KMS-11 (cell line): Measurements from ENCODE around the gene PLCXD1.

Source experiments
- H2AFZ ChIP-seq: fragments of 200-600 bp; sonication (generic); 2 replicates; pipeline ENCODE4 v1.6.1; 2016; ENCODE audit warnings: antibody characterized with exemption, mixed run types, low read depth
- H3K27ac ChIP-seq: fragments of 200-600 bp; sonication (generic); 2 replicates; pipeline ENCODE4 v1.6.1; 2016; ENCODE audit warnings: mild to moderate bottlenecking, mixed run types
- H3K27me3 ChIP-seq: fragments of 200-600 bp; sonication (generic); 2 replicates; pipeline ENCODE4 v1.6.1; 2017; ENCODE audit warnings: mild to moderate bottlenecking, low read depth, mixed run types, moderate library complexity; ENCODE audit not compliant: insufficient read depth
- H3K36me3 ChIP-seq: fragments of 200-600 bp; sonication (generic); 2 replicates; pipeline ENCODE4 v1.6.1; 2017; ENCODE audit warnings: mild to moderate bottlenecking, mixed run types; ENCODE audit not compliant: insufficient read depth
- H3K4me1 ChIP-seq: fragments of 200-600 bp; sonication (generic); 2 replicates; pipeline ENCODE4 v1.6.1; 2016; ENCODE audit warnings: mild to moderate bottlenecking, low read depth, mixed run types; ENCODE audit not compliant: poor library complexity, severe bottlenecking
- H3K4me2 ChIP-seq: fragments of 200-600 bp; sonication (generic); 2 replicates; pipeline ENCODE4 v1.7.0; 2016; ENCODE audit warnings: mild to moderate bottlenecking, mixed run types
- H3K4me3 ChIP-seq: fragments of 200-600 bp; sonication (generic); IDR thresholded peaks from 2 replicates; pipeline ENCODE4 v1.6.1; 2017; ENCODE audit warnings: low read depth, low read length, mixed read lengths; ENCODE audit not compliant: insufficient read depth
- H3K79me2 ChIP-seq: fragments of 200-600 bp; sonication (generic); 2 replicates; pipeline ENCODE4 v1.6.1; 2016; ENCODE audit warnings: low read depth, mixed run types; ENCODE audit not compliant: insufficient read depth
- H3K9ac ChIP-seq: fragments of 200-600 bp; sonication (generic); 2 replicates; pipeline ENCODE4 v1.6.1; 2016; ENCODE audit warnings: mild to moderate bottlenecking, mixed run types
- H4K20me1 ChIP-seq: fragments of 200-600 bp; sonication (generic); 2 replicates; pipeline ENCODE4 v1.6.1; 2016; ENCODE audit warnings: mild to moderate bottlenecking, mixed run types; ENCODE audit not compliant: insufficient read depth
- CTCF ChIP-seq: fragments of 200-600 bp; sonication (generic); conservative IDR thresholded peaks from 2 replicates; pipeline ENCODE4 v1.6.1; 2017; ENCODE audit warnings: low read depth, mild to moderate bottlenecking, antibody characterized with exemption, low read length, moderate library complexity, mixed read lengths

PLCXD1 gene

GRCh38 chrX:337331-337831 lies 56.2 kb downstream of the PLCXD1 start:
- no peak overlapping the region for H3K4me3 ChIP-seq
- TF ChIP-seq CTCF, result no peak
- no peak overlapping the region for H2AFZ ChIP-seq
- H3K4me2 ChIP-seq, result no peak overlapping the region
- no peak overlapping the region for H3K9ac ChIP-seq
- no peaks in the 10 kb centered on the region for H3K27me3 ChIP-seq
- no peak overlapping the region for H3K27ac ChIP-seq
- no peaks in the 10 kb centered on the region for H3K36me3 ChIP-seq
- H4K20me1 ChIP-seq, result no peaks in the 10 kb centered on the region
- H3K79me2 ChIP-seq, result no peaks in the 10 kb centered on the region
- no peaks in the 10 kb centered on the region for H3K4me1 ChIP-seq

DNA sequence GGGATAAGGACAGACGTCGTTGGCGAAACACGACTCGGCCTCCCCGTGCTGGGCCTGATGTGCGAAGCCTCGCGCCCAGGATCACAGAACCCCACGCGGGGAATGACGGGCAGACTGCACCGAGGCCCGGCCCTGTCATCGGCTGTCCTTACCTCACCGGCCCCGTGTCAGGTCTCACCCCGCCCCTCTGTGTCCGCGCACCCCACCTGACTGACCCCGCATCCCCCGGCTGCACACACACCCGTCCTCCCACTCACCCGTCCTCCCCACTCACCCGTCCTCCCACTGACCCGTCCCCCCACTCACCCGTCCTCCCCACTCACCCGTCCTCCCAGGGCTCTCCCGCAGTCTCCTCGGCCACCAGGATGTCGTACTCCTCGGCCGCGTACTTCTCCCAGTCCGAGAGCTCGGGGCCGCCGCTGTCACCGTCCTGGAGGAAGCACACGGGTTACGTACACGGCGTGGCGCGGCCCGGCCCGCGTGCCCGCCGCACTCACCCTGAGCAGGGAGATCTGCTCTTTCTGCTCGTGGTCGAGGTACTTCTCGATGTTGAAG lies 57.2 kb downstream of the PLCXD1 start:
- no peaks in the 10 kb centered on the region for H3K4me1 ChIP-seq
- no peaks in the 10 kb centered on the region for H3K36me3 ChIP-seq
- H3K4me2 ChIP-seq, result no peak overlapping the region
- no peak overlapping the region for H3K27ac ChIP-seq
- H3K79me2 ChIP-seq, result no peaks in the 10 kb centered on the region
- H2AFZ ChIP-seq, result no peak overlapping the region
- H3K4me3 ChIP-seq, result no peak overlapping the region
- H3K27me3 ChIP-seq, result no peaks in the 10 kb centered on the region
- no peaks in the 10 kb centered on the region for H4K20me1 ChIP-seq
- H3K9ac ChIP-seq, result no peak overlapping the region
- TF ChIP-seq CTCF, result no peak

GRCh38 chrX:338836-339400 lies 57.7 kb downstream of the PLCXD1 start:
- Histone ChIP-seq H3K4me2 (no peak overlapping the region), H3K4me3 (no peak overlapping the region), H3K36me3 (no peaks in the 10 kb centered on the region), H3K9ac (no peak overlapping the region), H3K27ac (no peak overlapping the region), H3K4me1 (no peaks in the 10 kb centered on the region), H2AFZ (no peak overlapping the region), H3K79me2 (no peaks in the 10 kb centered on the region), H4K20me1 (no peaks in the 10 kb centered on the region), H3K27me3 (no peaks in the 10 kb centered on the region)
- no peak for TF ChIP-seq CTCF

DNA sequence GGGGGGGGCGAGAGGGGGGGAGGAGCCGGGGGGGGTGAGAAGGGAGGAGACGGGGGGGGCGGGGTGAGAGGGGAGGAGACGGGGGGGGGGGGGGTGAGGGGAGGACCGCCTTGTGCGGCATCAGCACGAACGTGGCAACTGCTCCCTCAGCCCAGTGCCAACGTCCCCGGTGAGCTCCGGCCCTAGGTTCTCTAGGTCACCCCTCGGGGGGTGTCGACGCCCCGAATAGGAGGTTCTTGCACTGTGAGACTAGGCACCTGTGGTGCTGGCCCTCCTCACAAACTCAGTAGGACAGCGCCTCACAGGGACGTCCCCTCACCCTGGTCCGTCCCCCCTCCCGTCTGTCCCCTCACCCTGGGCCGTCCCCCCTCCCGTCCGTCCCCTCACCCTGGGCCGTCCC lies 58.9 kb downstream of the PLCXD1 start:
- no peak for TF ChIP-seq CTCF
- Histone ChIP-seq H3K27me3 (no peaks in the 10 kb centered on the region), H3K4me3 (no peak overlapping the region), H2AFZ (no peak overlapping the region), H4K20me1 (no peaks in the 10 kb centered on the region), H3K9ac (no peak overlapping the region), H3K79me2 (no peaks in the 10 kb centered on the region), H3K4me1 (no peaks in the 10 kb centered on the region), H3K36me3 (no peaks in the 10 kb centered on the region), H3K4me2 (no peak overlapping the region), H3K27ac (no peak overlapping the region)
